ENCODE results near the gene SERPINB6. TPM values are rescaled to one million over a fixed set of nuclear protein-coding genes. Genes with fewer than 3 reads are reported as not detected.

SERPINB6 gene
- total and polyA plus RNA-seq, 9 of the 15 experiments (the other 6 are each of a cell fraction or from before 2014, with no cell fraction given) = 86.6 to 211 (median 143) TPM

GRCh38 chr6:2919401-2919800 is 52.0 kb downstream of the SERPINB6 start (continued):
- TF ChIP-seq IFI16 (CRISPR knock-in tag; IDR thresholded peaks at IDR 0.05) (no peak), MED1 (CRISPR knock-in tag; IDR thresholded peaks at IDR 0.05; ENCODE audit: borderline replicate concordance) (no peak), ZFP30 (CRISPR knock-in tag; IDR thresholded peaks at IDR 0.05; ENCODE audit: borderline replicate concordance) (no peak), TGIF2 (CRISPR knock-in tag; IDR thresholded peaks at IDR 0.05) (no peak), ZNF518B (CRISPR knock-in tag; IDR thresholded peaks at IDR 0.05) (no peak), CBX1 (IDR thresholded peaks at IDR 0.05; ENCODE audit: low read depth) (no peak), ZNF263 (CRISPR knock-in tag; IDR thresholded peaks at IDR 0.05; ENCODE audit: borderline replicate concordance) (no peak), ZNF449 (CRISPR knock-in tag; IDR thresholded peaks at IDR 0.05) (no peak), ARHGAP35 (IDR thresholded peaks at IDR 0.05; ENCODE audit: partially characterized antibody) (no peak), ZKSCAN1 (IDR thresholded peaks at IDR 0.05; ENCODE audit: low read depth, low read length) (no peak), HMBOX1 (IDR thresholded peaks at IDR 0.05) (no peak), ZEB2 (IDR thresholded peaks at IDR 0.05) (no peak)

All from K562 (cell line).